ENCODE measurements around the gene VPS39.

VPS39 gene

DNA sequence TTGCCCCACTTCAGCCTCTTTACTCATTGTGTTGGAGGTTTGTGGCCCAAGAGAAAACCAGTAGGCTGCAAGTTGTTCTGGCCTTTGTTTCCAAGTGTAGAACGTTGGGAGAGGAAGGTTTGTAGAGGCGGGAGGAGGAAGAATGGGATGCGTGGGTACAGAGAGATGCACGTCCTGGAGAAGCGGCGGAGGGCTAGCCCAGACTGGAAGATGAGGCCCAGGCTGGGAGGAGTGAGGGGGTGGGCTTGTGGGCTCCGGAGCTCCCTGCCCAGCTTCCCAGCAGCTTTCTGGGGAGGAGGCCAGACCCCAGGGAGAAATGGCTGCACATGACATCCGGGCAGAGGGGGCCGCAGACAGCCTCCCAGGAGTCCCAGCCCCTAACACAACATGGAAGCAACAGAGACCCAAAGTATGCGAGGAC is 57.0 kb downstream of the VPS39 start:
- no peaks in the 10 kb centered on the region for H3K9me3 ChIP-seq (ENCODE audit: control insufficient read depth, low read length)
- no peak overlapping the region for H3K9ac ChIP-seq (ENCODE audit: low read length)
- H3K27me3 ChIP-seq (replicated peaks; ENCODE audit: control insufficient read depth, insufficient read depth, low read length) = peaks cover 55% of the 10 kb centered on the region
- no peaks in the 10 kb centered on the region for H3K4me1 ChIP-seq (ENCODE audit: control insufficient read depth, insufficient read depth, low read length)
- H3K36me3 ChIP-seq (ENCODE audit: control insufficient read depth, insufficient read depth, low read length, severe bottlenecking) = no peaks in the 10 kb centered on the region
- no peak for DNase-seq (ENCODE audit: low read depth)
- H3K4me3 ChIP-seq (ENCODE audit: low read length) = no peak overlapping the region

DNA sequence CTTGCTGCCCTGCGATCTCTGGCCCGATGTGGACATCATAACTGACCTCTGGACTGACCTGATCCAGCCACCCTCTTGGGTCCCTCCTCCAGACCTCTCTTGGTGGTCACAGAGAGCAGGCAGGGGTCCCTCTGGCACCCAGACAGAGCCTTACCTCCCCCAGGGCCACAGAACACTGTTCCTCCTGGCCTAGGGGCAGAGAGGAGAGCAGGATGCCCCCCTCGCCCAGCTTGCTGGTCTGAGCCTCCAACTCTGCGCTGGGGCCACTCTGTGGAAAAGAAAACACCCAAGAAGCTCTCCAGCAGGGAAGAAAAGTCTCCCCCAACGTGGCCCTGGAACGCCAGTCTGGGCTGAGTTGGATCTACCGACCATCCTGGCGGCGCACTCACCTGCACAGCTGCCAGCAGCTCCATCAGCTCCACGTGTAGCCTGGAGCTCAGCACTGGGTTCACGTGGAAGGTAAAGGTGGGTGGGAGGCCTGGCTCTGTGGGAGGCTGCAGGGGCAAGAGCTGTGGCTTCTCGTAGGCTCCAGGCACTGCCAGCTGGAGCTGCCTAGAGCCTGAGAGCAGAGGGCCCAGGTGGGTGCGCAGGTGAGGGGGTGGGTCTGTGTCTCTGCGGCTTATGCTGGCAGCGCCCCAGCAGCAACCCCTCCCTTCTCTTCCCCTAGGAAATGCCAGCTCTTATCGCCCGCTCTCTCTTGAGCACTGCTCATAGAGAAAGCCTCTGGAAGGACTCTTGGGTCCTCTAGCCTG is 57.7 kb downstream of the VPS39 start:
- H3K36me3 ChIP-seq (ENCODE audit: control insufficient read depth, insufficient read depth, low read length, severe bottlenecking) = no peaks in the 10 kb centered on the region
- no peak overlapping the region for H3K4me3 ChIP-seq (ENCODE audit: low read length)
- H3K27me3 ChIP-seq (replicated peaks; ENCODE audit: control insufficient read depth, insufficient read depth, low read length) = peaks cover 56% of the 10 kb centered on the region
- no peaks in the 10 kb centered on the region for H3K9me3 ChIP-seq (ENCODE audit: control insufficient read depth, low read length)
- H3K9ac ChIP-seq (ENCODE audit: low read length) = no peak overlapping the region
- no peak for DNase-seq (ENCODE audit: low read depth)
- no peaks in the 10 kb centered on the region for H3K4me1 ChIP-seq (ENCODE audit: control insufficient read depth, insufficient read depth, low read length)

DNA sequence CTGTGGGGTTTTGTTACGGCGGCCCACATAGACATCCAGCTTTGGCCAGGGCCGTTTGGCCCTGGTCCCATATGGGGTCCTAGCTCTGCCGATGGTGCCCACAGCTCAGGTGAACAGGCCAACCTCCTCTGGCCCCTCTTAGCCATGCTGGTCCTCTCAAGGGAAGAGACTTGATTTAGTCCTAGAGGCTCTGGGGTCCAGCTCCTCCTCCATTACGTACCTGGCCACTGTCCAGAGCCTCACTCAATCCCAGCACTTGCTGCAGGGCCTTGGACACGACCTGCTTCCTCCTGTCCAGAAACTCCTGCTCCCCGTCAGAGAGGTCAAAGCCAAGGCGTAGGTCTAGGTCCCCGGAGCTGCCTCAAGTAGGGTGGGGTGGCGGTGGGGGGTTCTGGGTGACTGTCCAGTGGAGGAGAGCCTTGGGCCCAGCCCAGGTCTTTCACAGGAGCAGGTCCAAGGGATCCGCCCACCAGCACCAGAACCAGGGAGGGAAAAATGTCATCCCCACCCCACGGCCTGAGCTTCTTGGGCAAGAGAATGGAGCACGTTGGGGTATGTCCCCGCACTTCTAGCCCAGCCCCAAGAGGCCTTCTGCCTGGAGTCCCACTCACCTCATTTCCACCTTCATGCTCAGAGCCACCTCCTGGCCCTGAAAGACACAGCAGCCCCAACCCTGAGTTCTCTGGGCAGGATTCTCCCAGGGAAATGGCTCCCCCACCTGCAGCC is 58.4 kb downstream of the VPS39 start:
- no peak for DNase-seq (ENCODE audit: low read depth)
- H3K27me3 ChIP-seq (replicated peaks; ENCODE audit: control insufficient read depth, insufficient read depth, low read length) = peaks cover 56% of the 10 kb centered on the region
- H3K4me1 ChIP-seq (ENCODE audit: control insufficient read depth, insufficient read depth, low read length) = no peaks in the 10 kb centered on the region
- no peak overlapping the region for H3K9ac ChIP-seq (ENCODE audit: low read length)
- no peaks in the 10 kb centered on the region for H3K9me3 ChIP-seq (ENCODE audit: control insufficient read depth, low read length)
- no peaks in the 10 kb centered on the region for H3K36me3 ChIP-seq (ENCODE audit: control insufficient read depth, insufficient read depth, low read length, severe bottlenecking)
- H3K4me3 ChIP-seq (ENCODE audit: low read length) = no peak overlapping the region

DNA sequence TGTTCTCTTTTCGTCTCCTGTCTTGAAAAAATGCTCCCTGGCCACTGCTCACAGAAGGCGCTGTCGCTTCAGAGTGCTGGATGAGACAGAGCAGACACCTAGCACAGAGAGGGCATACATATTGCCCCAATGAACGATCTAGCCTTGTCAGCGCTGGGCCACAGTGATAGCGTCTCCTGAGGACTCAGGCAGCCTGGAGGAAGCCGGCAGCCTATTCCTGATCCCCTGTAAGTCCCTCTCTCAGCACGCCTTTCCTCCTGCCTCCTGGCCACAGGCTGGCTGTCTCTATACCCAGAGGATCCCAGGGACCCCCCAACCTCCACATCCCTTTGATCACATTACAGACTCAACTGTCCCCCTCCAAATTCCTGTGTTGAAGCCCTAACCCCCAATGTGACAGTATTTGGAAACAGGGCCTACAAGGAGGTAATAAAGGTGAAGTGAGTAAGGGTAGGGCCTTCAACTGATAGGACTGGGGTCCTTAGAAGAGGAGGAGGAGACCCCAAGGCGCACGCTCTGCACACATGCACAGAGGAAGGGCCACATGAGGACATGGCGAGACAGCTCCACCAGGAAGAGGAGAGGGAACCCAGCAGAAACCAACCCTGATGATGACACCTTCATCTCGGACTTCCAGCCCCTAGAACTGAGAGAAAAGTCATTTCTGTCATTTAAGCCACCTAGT is 59.2 kb downstream of the VPS39 start:
- Histone ChIP-seq H3K4me3 (ENCODE audit: low read length) (no peak overlapping the region), H3K27me3 (replicated peaks; ENCODE audit: control insufficient read depth, insufficient read depth, low read length) (peaks cover 62% of the 10 kb centered on the region), H3K4me1 (ENCODE audit: control insufficient read depth, insufficient read depth, low read length) (no peaks in the 10 kb centered on the region), H3K9me3 (ENCODE audit: control insufficient read depth, low read length) (no peaks in the 10 kb centered on the region), H3K36me3 (ENCODE audit: control insufficient read depth, insufficient read depth, low read length, severe bottlenecking) (no peaks in the 10 kb centered on the region), H3K9ac (ENCODE audit: low read length) (no peak overlapping the region)
- DNase-seq (ENCODE audit: low read depth) = no peak

DNA sequence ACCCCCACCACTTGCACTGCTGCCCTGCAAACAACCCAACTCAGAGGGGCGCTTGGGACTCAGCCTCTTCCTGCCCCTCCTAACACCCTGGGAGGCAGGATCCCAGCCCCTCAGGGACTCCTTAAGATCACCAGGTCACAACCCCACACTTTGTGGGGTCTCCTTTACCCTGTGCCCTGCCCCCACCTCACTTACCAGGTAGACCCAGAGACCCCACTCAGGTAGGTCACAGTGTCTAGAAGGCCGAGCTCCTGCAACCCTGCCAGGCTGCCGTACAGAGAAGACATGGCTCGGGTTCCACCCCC is 60.7 kb downstream of the VPS39 start:
- H3K36me3 ChIP-seq (ENCODE audit: control insufficient read depth, insufficient read depth, low read length, severe bottlenecking) = no peaks in the 10 kb centered on the region
- no peak for DNase-seq (ENCODE audit: low read depth)
- no peaks in the 10 kb centered on the region for H3K4me1 ChIP-seq (ENCODE audit: control insufficient read depth, insufficient read depth, low read length)
- no peak overlapping the region for H3K4me3 ChIP-seq (ENCODE audit: low read length)
- H3K9ac ChIP-seq (ENCODE audit: low read length) = no peak overlapping the region
- peaks cover 72% of the 10 kb centered on the region for H3K27me3 ChIP-seq (replicated peaks; ENCODE audit: control insufficient read depth, insufficient read depth, low read length)
- H3K9me3 ChIP-seq (ENCODE audit: control insufficient read depth, low read length) = no peaks in the 10 kb centered on the region

DNA sequence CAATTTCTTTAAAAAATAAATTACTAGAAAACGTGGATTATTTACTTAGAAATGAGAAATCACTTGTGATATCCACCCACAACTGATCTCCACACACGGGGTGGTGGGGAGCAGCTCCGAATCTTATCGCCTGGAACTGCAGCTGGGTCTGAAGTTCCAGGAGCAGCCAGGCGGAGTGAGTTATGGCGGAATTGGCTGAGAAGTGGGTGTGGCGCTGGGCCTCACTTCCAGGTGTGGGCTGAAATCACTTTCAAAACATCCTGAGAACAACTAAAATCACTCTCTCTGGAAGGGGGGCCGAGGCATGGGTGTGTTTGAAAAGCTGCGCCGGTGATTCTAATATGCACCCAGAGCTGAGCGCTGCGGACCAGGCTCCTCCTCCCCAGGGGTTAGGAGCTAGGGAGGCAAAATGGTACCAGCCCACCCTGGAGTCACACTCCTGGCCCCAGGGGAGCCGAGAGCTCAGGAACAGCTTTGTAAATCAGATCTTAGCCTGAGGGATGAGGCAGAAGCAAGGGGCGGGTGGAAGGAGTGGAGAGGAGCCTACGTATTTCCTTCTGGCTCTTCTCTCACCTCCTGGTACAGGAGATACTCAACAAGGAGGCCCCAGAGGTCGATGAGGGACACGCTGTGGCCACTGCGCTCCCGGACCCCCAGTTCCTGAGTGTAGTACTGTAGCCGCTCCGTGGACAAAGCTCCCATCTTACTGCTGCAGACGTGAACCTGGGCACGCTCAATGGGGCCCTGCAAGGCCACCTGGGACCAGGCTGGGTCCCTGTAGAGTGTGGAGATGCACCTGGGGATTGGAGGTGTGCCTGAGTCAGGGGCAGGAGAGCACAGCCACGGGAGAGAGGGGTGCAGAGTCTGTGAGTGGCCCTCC is 61.3 kb downstream of the VPS39 start:
- Histone ChIP-seq H3K27me3 (replicated peaks; ENCODE audit: control insufficient read depth, insufficient read depth, low read length) (peaks cover 78% of the 10 kb centered on the region), H3K4me1 (ENCODE audit: control insufficient read depth, insufficient read depth, low read length) (no peaks in the 10 kb centered on the region), H3K9me3 (ENCODE audit: control insufficient read depth, low read length) (no peaks in the 10 kb centered on the region), H3K9ac (ENCODE audit: low read length) (no peak overlapping the region), H3K36me3 (ENCODE audit: control insufficient read depth, insufficient read depth, low read length, severe bottlenecking) (no peaks in the 10 kb centered on the region), H3K4me3 (ENCODE audit: low read length) (no peak overlapping the region)
- no peak for DNase-seq (ENCODE audit: low read depth)

DNA sequence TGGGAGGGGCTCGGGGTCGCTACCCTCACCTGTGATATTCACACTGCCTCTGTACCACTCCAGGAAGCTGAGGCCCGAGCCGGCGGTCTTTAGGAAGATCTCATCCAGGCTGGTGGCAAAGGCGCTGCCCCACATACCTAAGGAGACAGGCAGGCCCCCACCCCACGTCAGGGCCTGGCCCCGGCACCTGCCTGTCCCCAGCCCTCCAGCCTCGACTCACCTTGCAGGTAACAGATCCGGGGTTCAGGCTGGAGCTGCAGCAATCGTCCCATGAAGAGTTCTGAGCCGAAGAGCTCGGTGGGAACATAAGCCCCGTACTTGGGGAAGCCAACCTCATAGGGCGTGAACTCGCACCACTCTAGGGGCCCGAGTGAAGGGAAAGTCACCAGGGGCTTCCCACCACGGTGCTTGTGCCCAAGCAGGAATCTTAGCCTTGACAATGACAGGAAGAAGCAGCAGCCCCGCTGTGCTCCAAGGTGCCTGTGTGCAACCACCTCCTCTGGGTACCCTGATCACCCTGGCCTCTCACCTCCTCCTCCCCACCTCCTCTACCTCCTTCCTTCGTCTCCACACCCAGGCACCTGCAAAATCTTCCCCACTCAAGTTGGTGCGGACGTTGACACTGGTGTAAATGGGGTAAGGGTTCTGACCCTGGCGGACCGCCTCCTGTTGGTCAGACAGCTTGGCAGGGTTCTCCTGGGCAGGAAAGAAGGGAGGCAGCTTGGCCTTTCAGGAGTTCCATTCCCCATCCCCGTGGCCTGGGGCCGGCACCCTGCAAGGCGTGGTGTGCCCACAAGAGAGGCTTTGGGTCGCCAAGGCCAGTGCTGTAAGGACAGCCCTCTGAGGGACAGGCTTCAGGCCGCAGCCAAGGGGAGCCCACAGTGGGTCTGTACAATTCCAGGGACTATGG is 62.3 kb downstream of the VPS39 start:
- no peaks in the 10 kb centered on the region for H3K4me1 ChIP-seq (ENCODE audit: control insufficient read depth, insufficient read depth, low read length)

DNA sequence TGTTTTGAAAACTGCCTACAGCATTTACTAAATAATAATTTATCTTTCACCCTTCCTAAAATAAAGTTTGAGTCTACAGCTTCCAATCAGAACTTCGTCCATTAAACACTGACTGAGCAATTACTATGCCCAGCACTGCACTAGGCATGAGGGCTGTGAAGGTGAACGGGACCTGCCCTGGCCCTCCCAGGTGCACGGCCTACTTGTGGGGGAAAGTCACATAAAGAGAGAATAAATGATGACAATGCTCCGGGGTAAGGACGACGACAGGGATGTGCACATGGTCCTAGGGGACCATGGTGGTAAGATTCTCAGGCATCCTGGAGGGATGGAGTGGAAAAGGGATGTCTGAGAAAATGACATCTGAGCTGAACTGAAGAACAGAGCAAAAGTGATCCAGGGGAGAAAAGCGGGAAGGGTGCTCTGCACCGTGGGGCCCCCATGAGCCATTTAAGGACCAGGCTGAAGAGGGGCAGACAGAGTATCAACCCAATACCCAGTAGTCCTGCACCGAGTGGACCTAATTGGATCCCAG is 63.2 kb downstream of the VPS39 start:
- H3K9ac ChIP-seq (ENCODE audit: low read length) = no peak overlapping the region
- no peaks in the 10 kb centered on the region for H3K4me1 ChIP-seq (ENCODE audit: control insufficient read depth, insufficient read depth, low read length)
- H3K4me3 ChIP-seq (ENCODE audit: low read length) = no peak overlapping the region
- no peaks in the 10 kb centered on the region for H3K36me3 ChIP-seq (ENCODE audit: control insufficient read depth, insufficient read depth, low read length, severe bottlenecking)
- no peaks in the 10 kb centered on the region for H3K9me3 ChIP-seq (ENCODE audit: control insufficient read depth, low read length)
- no peak for DNase-seq (ENCODE audit: low read depth)
- H3K27me3 ChIP-seq (replicated peaks; ENCODE audit: control insufficient read depth, insufficient read depth, low read length) = peaks cover 86% of the 10 kb centered on the region

More for the DNA sequence above, 62.3 kb downstream of the VPS39 start:
- Histone ChIP-seq H3K36me3 (ENCODE audit: control insufficient read depth, insufficient read depth, low read length, severe bottlenecking) (no peaks in the 10 kb centered on the region), H3K9ac (ENCODE audit: low read length) (no peak overlapping the region), H3K9me3 (ENCODE audit: control insufficient read depth, low read length) (no peaks in the 10 kb centered on the region), H3K4me3 (ENCODE audit: low read length) (no peak overlapping the region), H3K27me3 (replicated peaks; ENCODE audit: control insufficient read depth, insufficient read depth, low read length) (peaks cover 87% of the 10 kb centered on the region)
- no peak for DNase-seq (ENCODE audit: low read depth)

DNA sequence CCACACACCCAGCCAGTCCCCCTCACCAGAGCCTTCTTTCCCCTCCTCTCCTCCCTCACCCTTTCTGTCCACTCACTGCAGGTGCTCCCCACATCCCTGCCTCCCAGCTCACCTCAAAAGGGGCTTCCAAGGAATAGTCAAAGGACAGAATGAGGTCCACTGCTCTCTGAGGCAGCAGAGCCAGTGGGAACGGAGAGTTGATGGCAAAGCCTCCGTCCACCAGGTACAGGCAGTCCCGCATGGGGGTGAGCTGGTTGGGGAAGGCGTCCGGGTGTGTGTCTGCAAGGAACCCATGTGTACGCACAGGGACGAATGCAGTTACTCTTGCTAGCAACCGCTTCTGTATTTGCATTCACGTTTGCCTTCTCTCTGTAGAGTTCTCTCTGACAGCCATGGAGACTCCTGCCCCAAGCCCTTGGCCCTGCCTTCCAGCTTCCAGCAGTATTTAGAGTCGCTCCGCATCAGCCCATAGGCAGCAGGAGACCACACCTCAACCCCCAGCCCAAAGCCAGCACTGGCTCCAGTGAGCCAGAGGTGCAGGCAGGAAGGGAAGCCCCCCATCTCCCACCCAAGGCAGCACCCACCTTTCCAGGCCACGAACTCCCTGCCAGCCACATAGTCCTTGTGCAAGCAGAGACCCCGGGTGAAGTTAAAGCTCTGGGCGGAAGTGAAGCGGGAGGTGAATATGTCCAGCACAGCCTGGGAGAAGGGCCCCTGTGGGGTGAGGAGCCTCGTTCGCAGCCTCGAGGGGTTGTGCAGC is 64.1 kb downstream of the VPS39 start:
- no peaks in the 10 kb centered on the region for H3K36me3 ChIP-seq (ENCODE audit: control insufficient read depth, insufficient read depth, low read length, severe bottlenecking)
- H3K4me3 ChIP-seq (ENCODE audit: low read length) = no peak overlapping the region
- DNase-seq (ENCODE audit: low read depth) = no peak
- H3K4me1 ChIP-seq (ENCODE audit: control insufficient read depth, insufficient read depth, low read length) = no peaks in the 10 kb centered on the region
- H3K9ac ChIP-seq (ENCODE audit: low read length) = no peak overlapping the region
- H3K27me3 ChIP-seq (replicated peaks; ENCODE audit: control insufficient read depth, insufficient read depth, low read length) = peaks cover 85% of the 10 kb centered on the region
- no peaks in the 10 kb centered on the region for H3K9me3 ChIP-seq (ENCODE audit: control insufficient read depth, low read length)

Data from adipocyte (in vitro differentiated cells).